NCI-H2171 treated with DMSO at 0.1 percent for 48 hours (cell line): Measurements from ENCODE around the gene EBNA1BP2.
"Not testable (repeated sequence)": the region's sequence is repeated elsewhere in the genome, so short reads cannot be mapped to it uniquely, and the experiment has no call there.

Experiments
- DNase-seq: peaks from one replicate; lab custom pipeline; 2025; lab: John Stamatoyannopoulos, UW

Gene EBNA1BP2

DNA sequence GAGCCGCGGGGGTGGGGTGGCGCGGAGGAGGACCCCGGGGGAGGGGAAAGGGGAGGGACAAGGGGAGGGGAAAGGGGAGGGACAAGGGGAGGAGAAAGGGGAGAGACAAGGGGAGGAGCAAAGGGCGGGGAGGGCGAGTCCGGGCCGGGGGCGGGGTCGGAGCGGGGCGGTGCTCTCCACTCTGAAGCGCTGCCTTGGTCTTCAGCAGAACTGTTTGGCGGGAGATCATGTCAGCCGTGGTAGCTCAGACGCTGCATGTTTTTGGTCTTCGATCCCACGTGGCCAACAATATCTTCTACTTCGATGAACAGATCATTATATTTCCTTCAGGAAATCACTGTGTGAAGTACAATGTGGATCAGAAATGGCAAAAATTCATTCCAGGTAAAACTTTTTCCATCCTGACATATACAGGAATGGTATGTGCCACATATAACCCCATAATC, 460 bp upstream of the EBNA1BP2 start:
- peak; percentile 91 for DNase-seq

DNA sequence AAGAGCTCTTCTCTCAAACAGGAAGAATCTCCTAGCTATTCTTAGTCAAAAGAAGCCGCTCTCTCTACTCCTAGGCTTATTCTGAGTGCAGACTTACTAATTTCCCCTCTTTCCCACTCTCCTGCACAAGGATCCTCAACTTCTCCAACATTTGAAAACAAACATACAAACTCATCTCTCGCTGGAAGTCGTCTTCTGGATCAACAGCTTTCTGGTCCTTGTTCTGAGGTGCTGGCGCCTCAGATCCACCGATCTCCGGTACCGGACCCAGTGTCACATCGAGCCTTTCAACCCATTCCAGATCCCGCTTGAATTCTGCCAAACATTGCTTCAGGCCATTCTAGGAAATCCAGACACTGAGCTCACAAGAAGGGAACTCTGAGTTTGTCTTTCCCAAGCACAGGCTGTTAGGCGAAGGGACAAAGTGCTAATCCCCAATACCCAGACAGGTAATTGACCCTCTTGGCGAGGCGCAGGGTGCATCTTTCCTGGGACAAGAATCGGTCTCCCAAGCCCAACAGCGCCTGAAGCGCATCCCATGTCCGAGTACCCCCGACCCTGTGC, 696 bp downstream of the EBNA1BP2 start:
- DNase-seq, result no peak

- no peak for DNase-seq
Measured at GRCh38 chr1:43165765-43166164, 6.3 kb downstream of the EBNA1BP2 start.

GRCh38 chr1:43165162-43165561, 6.9 kb downstream of the EBNA1BP2 start:
- DNase-seq, result no peak

DNA sequence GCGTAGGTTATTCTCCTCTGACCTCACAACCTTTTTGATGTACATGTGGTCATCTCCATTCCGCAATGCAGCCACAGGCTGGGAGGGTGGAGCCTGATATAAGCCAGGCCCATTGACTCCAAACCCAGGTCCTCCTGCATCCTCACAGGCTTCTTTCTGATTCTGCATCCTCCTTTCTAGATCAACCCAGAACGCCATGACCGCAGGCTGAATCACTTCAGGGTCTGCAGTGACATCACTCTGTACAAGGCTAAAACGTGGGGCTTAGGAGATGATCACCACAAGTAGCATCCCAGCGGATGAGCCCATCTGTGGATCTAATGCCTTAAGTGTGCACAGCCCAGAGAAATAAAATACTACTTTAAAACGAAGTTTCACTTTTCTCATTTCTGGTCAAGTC, 16.1 kb downstream of the EBNA1BP2 start:
- DNase-seq, result no peak

DNA sequence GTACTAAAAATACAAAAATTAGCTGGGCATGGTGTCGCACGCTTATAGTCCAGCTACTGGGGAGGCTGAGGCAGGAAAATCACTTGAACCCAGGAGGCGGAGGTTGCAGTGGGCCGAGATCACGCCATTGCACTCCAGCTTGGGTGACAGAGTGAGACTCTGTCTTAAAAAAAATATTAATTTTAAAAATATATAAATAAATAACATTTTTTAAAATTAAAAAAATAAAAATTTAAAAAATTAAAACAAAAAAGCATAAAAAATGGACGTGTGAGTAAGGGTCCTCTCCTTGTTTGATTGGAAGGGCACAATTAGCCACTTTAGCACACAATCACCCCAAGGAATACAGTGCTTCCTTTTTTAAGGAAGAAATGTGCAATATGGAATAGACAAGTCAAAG, 18.6 kb downstream of the EBNA1BP2 start:
- no peak for DNase-seq

DNA sequence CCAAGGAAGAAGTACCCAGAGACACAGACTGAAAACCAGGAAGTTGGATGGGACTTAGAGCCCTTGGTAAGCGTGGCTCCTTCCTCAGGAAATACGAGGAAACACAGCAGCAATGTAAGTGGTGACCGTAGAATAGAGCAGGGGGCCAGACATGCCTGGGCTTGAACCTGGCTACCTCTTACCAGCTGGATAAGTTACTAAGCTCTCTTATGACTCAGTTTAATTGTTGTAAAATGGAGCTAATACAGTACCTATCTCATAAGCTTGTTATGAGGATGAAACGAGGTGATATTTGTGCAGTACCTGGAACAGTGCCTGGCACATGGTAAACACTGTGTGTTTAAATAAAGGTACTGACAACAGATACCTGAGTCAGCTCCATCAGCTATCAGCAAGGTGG, 19.2 kb downstream of the EBNA1BP2 start:
- DNase-seq, result no peak

- no peak for DNase-seq
Measured at GRCh38 chr1:43149889-43150288, 22.2 kb downstream of the EBNA1BP2 start.

DNA sequence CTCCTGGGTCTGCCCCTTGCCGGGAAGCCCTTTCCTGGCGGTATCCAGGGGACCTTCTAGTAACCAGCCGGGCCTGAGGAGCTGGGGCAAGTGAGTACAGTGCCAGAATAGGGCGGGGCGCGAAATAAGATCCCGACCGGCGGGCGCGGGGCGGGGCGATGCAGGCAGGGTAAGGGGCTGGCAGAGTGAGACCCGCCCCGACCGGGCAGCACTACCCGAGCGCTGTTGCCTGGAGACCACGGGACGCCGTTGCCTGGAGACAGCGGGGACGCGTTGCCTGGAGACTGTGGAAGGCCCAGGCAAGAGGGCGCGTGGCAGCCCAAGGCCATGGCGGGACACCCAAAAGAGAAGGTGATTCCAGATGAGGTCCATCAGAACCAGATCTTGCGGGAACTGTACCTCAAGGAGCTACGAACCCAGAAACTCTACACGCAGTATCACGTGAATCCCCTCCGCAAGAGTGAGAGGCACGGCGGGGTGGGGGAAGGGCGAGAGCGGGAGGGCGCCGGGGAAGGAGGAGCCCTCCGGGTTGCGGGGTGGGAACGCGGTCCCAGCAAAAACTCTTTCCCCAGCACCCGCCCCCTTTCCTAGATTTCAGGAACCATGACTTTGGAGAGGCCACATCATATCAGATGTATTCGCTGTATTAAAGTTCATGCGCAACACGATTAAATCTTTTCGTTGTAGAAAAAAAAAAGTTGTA, 24.3 kb downstream of the EBNA1BP2 start:
- peak; percentile 94 for DNase-seq

GRCh38 chr1:43144237-43144636, 27.9 kb downstream of the EBNA1BP2 start:
- no peak for DNase-seq

DNA sequence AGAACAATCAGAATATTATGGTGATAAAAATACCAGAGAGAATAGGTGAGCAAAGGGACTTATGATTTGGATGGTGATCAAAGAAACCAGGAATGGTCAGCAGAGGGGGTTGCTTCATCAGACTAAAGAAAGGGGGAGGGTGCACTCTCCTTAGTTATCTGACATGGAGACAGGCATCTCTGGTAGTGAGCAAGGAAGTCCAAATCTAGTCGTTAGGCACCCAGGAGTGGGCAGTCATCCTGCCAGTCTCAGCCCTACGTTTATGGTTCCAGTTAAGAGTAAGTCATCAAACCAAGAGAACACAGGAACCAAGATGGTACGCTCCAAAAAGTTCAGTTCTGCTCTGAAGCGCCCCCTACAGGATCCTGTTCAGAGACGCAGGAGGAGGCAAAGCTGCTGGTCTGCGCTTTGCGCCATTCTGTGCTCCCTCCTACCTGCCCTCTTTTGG, 28.6 kb downstream of the EBNA1BP2 start:
- no peak for DNase-seq

DNA sequence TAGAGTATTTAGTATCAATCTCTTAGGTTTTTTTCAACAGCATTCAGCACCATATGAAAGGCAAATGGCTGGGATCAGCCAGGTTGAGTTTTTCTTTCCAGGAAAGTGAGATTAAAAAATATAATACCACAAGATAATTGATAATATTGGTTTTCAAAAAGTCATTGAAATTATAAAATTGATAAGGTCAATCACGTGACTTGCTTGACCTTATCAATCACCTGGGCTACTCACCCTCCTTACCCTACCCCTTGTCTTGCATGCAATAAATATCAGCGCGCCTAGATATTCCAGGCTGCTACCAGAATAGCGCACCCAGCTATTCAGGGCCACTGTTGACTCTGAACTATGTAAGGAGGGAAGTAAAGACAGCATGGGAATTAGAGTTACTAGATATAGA, 31.5 kb downstream of the EBNA1BP2 start:
- DNase-seq, result no peak

DNA sequence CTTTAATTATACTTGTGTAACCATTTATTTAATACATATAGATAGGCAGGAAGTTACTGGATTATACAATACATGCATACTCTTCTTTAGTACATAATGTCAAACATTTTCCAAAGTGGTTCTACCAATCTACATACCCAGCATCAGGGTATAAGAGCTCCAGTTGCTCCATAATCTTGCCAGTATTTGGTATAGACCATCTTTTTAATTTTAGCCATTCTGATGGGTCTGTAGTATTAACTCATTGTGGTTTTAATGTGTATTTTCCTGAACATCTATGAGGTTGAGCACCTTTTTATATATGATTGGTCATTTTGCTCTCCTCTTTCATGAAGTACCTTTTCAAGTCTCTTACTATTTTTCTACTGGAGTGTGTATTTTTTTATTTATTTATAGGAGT, 32.1 kb downstream of the EBNA1BP2 start:
- no peak for DNase-seq

DNA sequence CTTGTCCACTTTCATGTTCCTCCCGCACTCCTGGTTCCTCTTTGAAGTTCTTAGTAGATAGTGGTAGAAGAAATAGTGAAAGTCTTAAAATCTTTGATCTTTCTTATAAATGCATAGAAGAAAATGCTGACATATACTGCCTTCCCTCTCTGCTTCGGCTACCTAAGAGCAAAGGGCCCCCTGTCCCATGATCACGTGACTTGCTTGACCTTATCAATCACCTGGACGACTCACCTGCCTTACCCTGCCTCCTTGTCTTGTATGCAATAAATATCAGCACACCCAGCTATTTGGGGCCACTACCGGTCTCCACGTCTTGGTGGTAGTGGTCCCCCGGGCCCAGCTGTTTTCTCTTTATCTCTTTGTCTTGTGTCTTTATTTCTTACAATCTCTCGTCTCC, 32.8 kb downstream of the EBNA1BP2 start:
- DNase-seq, result not testable (repeated sequence)

DNA sequence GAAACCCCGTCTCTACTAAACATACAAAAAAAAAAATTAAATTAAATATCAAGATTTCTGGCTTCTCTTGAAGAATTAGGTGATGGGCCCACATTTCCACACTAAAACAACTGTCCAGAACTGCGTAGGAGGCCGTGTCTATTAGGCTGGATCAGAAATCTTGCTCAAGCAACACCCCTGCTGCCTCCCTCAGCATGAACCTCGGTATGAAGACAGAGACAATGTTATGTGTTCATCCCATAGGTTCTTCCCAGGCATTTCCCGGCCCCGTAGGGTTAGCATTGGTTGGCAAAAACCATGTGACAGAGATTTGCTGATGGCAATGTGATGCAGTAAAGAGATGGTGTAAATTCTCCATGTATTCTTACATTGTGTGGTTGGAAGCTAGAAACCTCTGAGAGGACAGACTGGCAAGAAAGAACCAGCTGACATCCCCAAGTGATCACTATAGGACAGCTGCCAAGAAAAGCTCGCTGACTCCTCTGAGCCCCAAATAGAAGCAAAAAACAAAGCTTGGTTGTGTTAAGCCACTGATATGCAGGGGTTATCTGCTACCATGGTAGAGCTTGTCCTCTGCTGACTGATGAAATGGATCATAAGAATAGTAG, 34.5 kb downstream of the EBNA1BP2 start:
- no peak for DNase-seq

- DNase-seq, result no peak
Measured at GRCh38 chr1:43135857-43136781, 36.0 kb downstream of the EBNA1BP2 start.

DNA sequence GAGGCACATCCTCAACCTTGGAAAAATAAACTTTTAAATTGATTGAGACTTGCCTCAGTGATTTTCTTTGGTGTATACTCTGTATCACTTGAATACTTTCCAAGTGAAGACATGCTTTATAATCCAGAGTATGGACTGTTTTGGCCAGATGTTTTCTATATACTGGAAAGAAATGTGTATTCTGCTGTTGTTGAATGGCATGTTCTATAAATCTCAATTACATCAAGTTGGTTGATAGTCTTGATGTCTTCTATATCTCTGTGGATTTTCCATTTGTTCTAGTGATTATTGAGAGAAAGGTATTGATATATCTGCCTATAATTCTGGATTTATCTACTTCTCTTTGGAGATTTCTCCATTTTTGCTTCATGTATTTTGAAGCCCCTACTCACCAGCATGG, 37.5 kb downstream of the EBNA1BP2 start:
- no peak for DNase-seq

GRCh38 chr1:43134068-43134467, 38.0 kb downstream of the EBNA1BP2 start:
- DNase-seq, result no peak

DNA sequence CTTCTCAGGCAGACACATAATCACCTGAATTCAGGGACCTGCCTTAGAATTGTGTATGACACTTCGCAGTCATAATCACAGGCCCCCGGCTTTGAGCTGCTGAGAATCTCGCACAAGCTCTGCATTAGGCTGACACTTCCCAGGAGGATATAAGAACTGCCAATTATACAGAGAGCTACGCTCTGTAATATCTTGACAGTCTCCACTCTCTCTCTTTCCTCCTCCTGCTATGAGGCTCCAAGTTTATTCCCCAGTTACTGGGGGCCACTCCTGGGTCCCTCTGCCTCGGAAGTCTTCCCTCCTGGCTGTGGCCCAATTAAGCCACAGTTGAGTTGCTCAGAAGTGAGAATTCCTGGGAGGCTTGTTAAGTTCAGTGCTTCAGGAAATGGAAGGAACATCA, 42.7 kb downstream of the EBNA1BP2 start:
- peak; percentile 5 for DNase-seq

DNA sequence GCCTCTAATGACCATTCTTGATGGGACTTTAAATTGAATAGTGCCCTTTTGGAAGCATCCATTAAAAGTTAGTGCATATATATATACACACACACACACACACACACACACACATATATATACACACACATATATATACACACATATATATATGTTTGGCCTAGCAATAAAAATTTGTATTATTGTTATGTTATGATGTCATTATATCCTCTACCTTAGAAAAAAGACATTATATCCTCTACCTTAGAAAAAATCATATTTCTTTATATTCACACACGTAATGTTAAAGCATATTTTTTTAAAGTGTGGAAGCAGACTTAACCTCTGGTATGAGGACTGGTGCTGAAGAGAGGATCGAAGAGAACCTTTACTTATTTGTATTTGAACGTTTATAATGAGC, 43.3 kb downstream of the EBNA1BP2 start:
- DNase-seq, result no peak

GRCh38 chr1:43123031-43123430, 49.1 kb downstream of the EBNA1BP2 start:
- DNase-seq, result no peak

DNA sequence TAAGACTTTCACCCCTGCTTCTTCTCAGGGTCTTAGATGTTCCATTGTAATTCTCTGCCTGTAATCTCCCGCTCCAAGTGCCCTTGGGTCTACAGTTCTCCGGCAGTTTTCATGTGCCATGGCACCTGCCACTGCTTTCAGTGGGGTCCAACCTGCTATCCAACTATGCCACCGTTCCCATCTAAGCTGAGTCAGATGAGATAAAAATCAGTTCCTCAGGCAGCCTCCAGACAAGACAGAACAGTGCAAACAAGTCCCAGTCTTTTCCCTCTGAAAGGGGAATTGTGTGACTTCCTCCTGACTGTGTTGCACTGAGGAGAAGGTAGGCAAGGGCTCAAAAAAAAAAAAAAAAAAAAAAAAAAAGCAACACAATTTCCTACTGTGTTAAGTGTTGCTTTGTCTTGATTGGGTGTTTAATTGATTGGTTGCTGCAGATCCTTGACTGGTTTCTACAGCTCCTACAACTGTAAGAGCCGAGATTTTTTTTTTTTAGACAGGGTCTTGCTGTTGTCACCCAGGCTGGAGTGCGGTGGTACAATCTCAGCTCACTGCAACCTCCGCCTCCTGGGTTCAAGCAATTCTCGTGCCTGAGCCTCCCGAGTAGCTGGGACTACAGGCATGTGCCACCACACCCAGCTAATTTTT, 50.7 kb downstream of the EBNA1BP2 start:
- DNase-seq, result no peak
